ENCODE data around the gene ARMH4. TPM values are rescaled to one million over a fixed set of nuclear protein-coding genes. Genes with fewer than 3 reads are reported as not detected.

The ARMH4 gene
- total RNA-seq, 2 experiments from 2014 or later, result 0.43 TPM; not detected in 1

- no peaks in the 10 kb centered on the region for H3K4me1 Mint-ChIP-seq (ENCODE audit: low read depth)
- intact Hi-C loops (cut with micrococcal nuclease), result no loop called here
- CTCF ChIA-PET, result interaction anchor here (0.6 kb wide), 1 partner anchor 861 kb away, joined by 3 read pairs; no protein-coding TSS in a partner anchor
- no peak for DNase-seq
- no peaks in the 10 kb centered on the region for H3K9me3 Mint-ChIP-seq
- H3K36me3 Mint-ChIP-seq (ENCODE audit: low read depth), result no peaks in the 10 kb centered on the region
- H3K4me3 Mint-ChIP-seq, result no peak overlapping the region
- H3K27ac Mint-ChIP-seq, result no peak overlapping the region
- peaks cover 4% of the 10 kb centered on the region for H3K27me3 Mint-ChIP-seq (ENCODE audit: low read depth)
Measured at GRCh38 chr14:57999979-58000378, 152.0 kb downstream of the ARMH4 start.

GRCh38 chr14:57999471-57999870, 152.5 kb downstream of the ARMH4 start:
- peaks cover 4% of the 10 kb centered on the region for H3K27me3 Mint-ChIP-seq (ENCODE audit: low read depth)
- CTCF ChIA-PET, result interaction anchor here (0.6 kb wide), 1 partner anchor 860 kb away, joined by 3 read pairs; no protein-coding TSS in a partner anchor
- no peaks in the 10 kb centered on the region for H3K9me3 Mint-ChIP-seq
- intact Hi-C loops (cut with micrococcal nuclease), result no loop called here
- H3K4me1 Mint-ChIP-seq (ENCODE audit: low read depth), result no peaks in the 10 kb centered on the region
- H3K4me3 Mint-ChIP-seq, result no peak overlapping the region
- DNase-seq, result no peak
- H3K27ac Mint-ChIP-seq, result no peak overlapping the region
- H3K36me3 Mint-ChIP-seq (ENCODE audit: low read depth), result no peaks in the 10 kb centered on the region

GRCh38 chr14:57998766-57999165, 153.2 kb downstream of the ARMH4 start:
- Mint-ChIP-seq H3K4me1 (ENCODE audit: low read depth) (no peaks in the 10 kb centered on the region), H3K36me3 (ENCODE audit: low read depth) (no peaks in the 10 kb centered on the region), H3K4me3 (no peak overlapping the region), H3K27ac (no peak overlapping the region), H3K27me3 (ENCODE audit: low read depth) (peaks cover 4% of the 10 kb centered on the region), H3K9me3 (no peaks in the 10 kb centered on the region)
- intact Hi-C loops (cut with micrococcal nuclease), result no loop called here
- no peak for DNase-seq
- CTCF ChIA-PET, result no interaction called here

- no peaks in the 10 kb centered on the region for H3K9me3 Mint-ChIP-seq
Measured at GRCh38 chr14:57991353-57991752, 160.7 kb downstream of the ARMH4 start.

GRCh38 chr14:57988445-57988844, 163.6 kb downstream of the ARMH4 start:
- H3K9me3 Mint-ChIP-seq, result no peaks in the 10 kb centered on the region
- CTCF ChIA-PET, result no interaction called here
- H3K4me1 Mint-ChIP-seq (ENCODE audit: low read depth), result no peaks in the 10 kb centered on the region
- H3K36me3 Mint-ChIP-seq (ENCODE audit: low read depth), result no peaks in the 10 kb centered on the region
- DNase-seq, result no peak
- intact Hi-C loops (cut with micrococcal nuclease), result no loop called here
- H3K27ac Mint-ChIP-seq, result no peak overlapping the region
- H3K4me3 Mint-ChIP-seq, result no peak overlapping the region
- H3K27me3 Mint-ChIP-seq (ENCODE audit: low read depth), result no peaks in the 10 kb centered on the region

More at GRCh38 chr14:57991353-57991752, 160.7 kb downstream of the ARMH4 start:
- no peak for DNase-seq
- Mint-ChIP-seq H3K4me3 (no peak overlapping the region), H3K27ac (no peak overlapping the region), H3K4me1 (ENCODE audit: low read depth) (no peaks in the 10 kb centered on the region), H3K36me3 (ENCODE audit: low read depth) (no peaks in the 10 kb centered on the region), H3K27me3 (ENCODE audit: low read depth) (no peaks in the 10 kb centered on the region)
- intact Hi-C loops (cut with micrococcal nuclease), result no loop called here
- CTCF ChIA-PET, result no interaction called here

GRCh38 chr14:57987596-57988300, 164.3 kb downstream of the ARMH4 start:
- H3K27ac Mint-ChIP-seq, result no peak overlapping the region
- DNase-seq, result no peak
- H3K4me1 Mint-ChIP-seq (ENCODE audit: low read depth), result no peaks in the 10 kb centered on the region
- intact Hi-C loops (cut with micrococcal nuclease), result no loop called here
- H3K4me3 Mint-ChIP-seq, result no peak overlapping the region
- H3K27me3 Mint-ChIP-seq (ENCODE audit: low read depth), result no peaks in the 10 kb centered on the region
- H3K9me3 Mint-ChIP-seq, result no peaks in the 10 kb centered on the region
- H3K36me3 Mint-ChIP-seq (ENCODE audit: low read depth), result no peaks in the 10 kb centered on the region
- CTCF ChIA-PET, result no interaction called here

GRCh38 chr14:57987051-57987450, 165.0 kb downstream of the ARMH4 start:
- CTCF ChIA-PET, result no interaction called here
- no peaks in the 10 kb centered on the region for H3K27me3 Mint-ChIP-seq (ENCODE audit: low read depth)
- DNase-seq, result no peak
- no peaks in the 10 kb centered on the region for H3K4me1 Mint-ChIP-seq (ENCODE audit: low read depth)
- H3K36me3 Mint-ChIP-seq (ENCODE audit: low read depth), result no peaks in the 10 kb centered on the region
- no peak overlapping the region for H3K27ac Mint-ChIP-seq
- intact Hi-C loops (cut with micrococcal nuclease), result no loop called here
- H3K4me3 Mint-ChIP-seq, result no peak overlapping the region
- H3K9me3 Mint-ChIP-seq, result no peaks in the 10 kb centered on the region

- peak; percentile 5 for DNase-seq
- CTCF ChIA-PET, result no interaction called here
- Mint-ChIP-seq H3K27me3 (ENCODE audit: low read depth) (no peaks in the 10 kb centered on the region), H3K9me3 (no peaks in the 10 kb centered on the region), H3K4me1 (ENCODE audit: low read depth) (no peaks in the 10 kb centered on the region), H3K4me3 (no peak overlapping the region), H3K27ac (no peak overlapping the region), H3K36me3 (ENCODE audit: low read depth) (no peaks in the 10 kb centered on the region)
- intact Hi-C loops (cut with micrococcal nuclease), result no loop called here
Measured at GRCh38 chr14:57982804-57983634, 169.0 kb downstream of the ARMH4 start.

- Mint-ChIP-seq H3K9me3 (no peaks in the 10 kb centered on the region), H3K36me3 (ENCODE audit: low read depth) (no peaks in the 10 kb centered on the region), H3K27ac (no peak overlapping the region), H3K27me3 (ENCODE audit: low read depth) (no peaks in the 10 kb centered on the region), H3K4me3 (no peak overlapping the region), H3K4me1 (ENCODE audit: low read depth) (no peaks in the 10 kb centered on the region)
- no peak for DNase-seq
- intact Hi-C loops (cut with micrococcal nuclease), result no loop called here
- CTCF ChIA-PET, result no interaction called here
Measured at GRCh38 chr14:57981817-57982560, 170.0 kb downstream of the ARMH4 start.

- CTCF ChIA-PET, result interaction anchor here (0.5 kb wide), 1 partner anchor 969 kb away, joined by 5 read pairs; no protein-coding TSS in a partner anchor
- H3K27me3 Mint-ChIP-seq (ENCODE audit: low read depth), result no peaks in the 10 kb centered on the region
- no peak overlapping the region for H3K27ac Mint-ChIP-seq
- no peaks in the 10 kb centered on the region for H3K36me3 Mint-ChIP-seq (ENCODE audit: low read depth)
- intact Hi-C loops (cut with micrococcal nuclease), result no loop called here
- no peak for DNase-seq
- H3K4me1 Mint-ChIP-seq (ENCODE audit: low read depth), result no peaks in the 10 kb centered on the region
- no peak overlapping the region for H3K4me3 Mint-ChIP-seq
- H3K9me3 Mint-ChIP-seq, result no peaks in the 10 kb centered on the region
Measured at GRCh38 chr14:57979376-57980048, 172.5 kb downstream of the ARMH4 start.

- no peaks in the 10 kb centered on the region for H3K36me3 Mint-ChIP-seq (ENCODE audit: low read depth)
- no peak overlapping the region for H3K27ac Mint-ChIP-seq
- intact Hi-C loops (cut with micrococcal nuclease), result no loop called here
- H3K4me1 Mint-ChIP-seq (ENCODE audit: low read depth), result no peaks in the 10 kb centered on the region
- DNase-seq, result no peak
- H3K4me3 Mint-ChIP-seq, result no peak overlapping the region
- CTCF ChIA-PET, result no interaction called here
- no peaks in the 10 kb centered on the region for H3K27me3 Mint-ChIP-seq (ENCODE audit: low read depth)
- no peaks in the 10 kb centered on the region for H3K9me3 Mint-ChIP-seq
Measured at GRCh38 chr14:57976701-57977100, 175.3 kb downstream of the ARMH4 start.

GRCh38 chr14:57974896-57975295, 177.1 kb downstream of the ARMH4 start:
- no peak overlapping the region for H3K4me3 Mint-ChIP-seq
- no peaks in the 10 kb centered on the region for H3K4me1 Mint-ChIP-seq (ENCODE audit: low read depth)
- DNase-seq, result no peak
- no peak overlapping the region for H3K27ac Mint-ChIP-seq
- H3K9me3 Mint-ChIP-seq, result no peaks in the 10 kb centered on the region
- no peaks in the 10 kb centered on the region for H3K27me3 Mint-ChIP-seq (ENCODE audit: low read depth)
- intact Hi-C loops (cut with micrococcal nuclease), result no loop called here
- H3K36me3 Mint-ChIP-seq (ENCODE audit: low read depth), result no peaks in the 10 kb centered on the region
- CTCF ChIA-PET, result no interaction called here
